ENCODE results near the gene PLXNB3. TPM values are rescaled to one million over a fixed set of nuclear protein-coding genes. Genes with fewer than 3 reads are reported as not detected.

Gene PLXNB3
- polyA plus RNA-seq, 1 donor = 5.0 TPM

- H3K4me1 ChIP-seq (ENCODE audit: control insufficient read depth, insufficient read depth, low read length) = peaks cover 4% of the 10 kb centered on the region
These were observed 55.5 kb downstream of the PLXNB3 start for GRCh38 chrX:153819384-153820040.

DNA sequence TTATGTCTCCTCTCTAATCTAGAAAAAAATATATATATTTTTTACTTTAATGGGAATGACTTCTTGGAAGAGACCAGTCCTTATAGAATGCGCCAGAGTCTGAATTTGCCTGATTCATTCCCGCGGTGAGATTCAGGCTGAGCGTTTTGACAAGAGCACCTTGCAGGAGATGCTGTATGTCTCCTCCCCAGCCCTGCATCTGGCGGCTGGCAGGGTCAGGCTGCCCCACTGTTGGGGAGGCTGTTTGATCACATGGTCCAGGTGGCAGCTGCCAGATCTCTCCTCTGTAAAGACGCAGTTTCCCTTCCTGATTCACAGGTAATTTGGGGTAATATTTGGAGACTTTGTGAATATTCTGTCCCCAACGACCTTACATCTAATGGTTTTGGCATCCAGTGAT, 56.6 kb downstream of the PLXNB3 start:
- H3K4me3 ChIP-seq (ENCODE audit: low read length) = no peak overlapping the region
- H3K9me3 ChIP-seq (ENCODE audit: control insufficient read depth, low read depth, low read length) = no peaks in the 10 kb centered on the region
- no peak for DNase-seq
- H3K36me3 ChIP-seq (ENCODE audit: control insufficient read depth, insufficient read depth, low read length) = no peaks in the 10 kb centered on the region
- H3K4me1 ChIP-seq (ENCODE audit: control insufficient read depth, insufficient read depth, low read length) = peaks cover 4% of the 10 kb centered on the region
- WGBS (ENCODE audit: insufficient coverage, low lambda C conversion rate) = no CpG with 5 or more reads among the region's 7 CpGs
- peaks cover 7% of the 10 kb centered on the region for H3K27me3 ChIP-seq (ENCODE audit: control insufficient read depth, insufficient read depth, low read length)
- H3K27ac ChIP-seq (ENCODE audit: low read length) = no peak overlapping the region

More at GRCh38 chrX:153819384-153820040, 55.5 kb downstream of the PLXNB3 start:
- Histone ChIP-seq H3K27me3 (ENCODE audit: control insufficient read depth, insufficient read depth, low read length) (peaks cover 7% of the 10 kb centered on the region), H3K9me3 (ENCODE audit: control insufficient read depth, low read depth, low read length) (no peaks in the 10 kb centered on the region), H3K4me3 (ENCODE audit: low read length) (peak overlapping the region; percentile 26), H3K27ac (ENCODE audit: low read length) (no peak overlapping the region), H3K36me3 (ENCODE audit: control insufficient read depth, insufficient read depth, low read length) (no peaks in the 10 kb centered on the region)
- WGBS (ENCODE audit: insufficient coverage, low lambda C conversion rate) = no CpG with 5 or more reads among the region's 23 CpGs
- peak in 1 of 2 donors; percentile 7 for DNase-seq

DNA sequence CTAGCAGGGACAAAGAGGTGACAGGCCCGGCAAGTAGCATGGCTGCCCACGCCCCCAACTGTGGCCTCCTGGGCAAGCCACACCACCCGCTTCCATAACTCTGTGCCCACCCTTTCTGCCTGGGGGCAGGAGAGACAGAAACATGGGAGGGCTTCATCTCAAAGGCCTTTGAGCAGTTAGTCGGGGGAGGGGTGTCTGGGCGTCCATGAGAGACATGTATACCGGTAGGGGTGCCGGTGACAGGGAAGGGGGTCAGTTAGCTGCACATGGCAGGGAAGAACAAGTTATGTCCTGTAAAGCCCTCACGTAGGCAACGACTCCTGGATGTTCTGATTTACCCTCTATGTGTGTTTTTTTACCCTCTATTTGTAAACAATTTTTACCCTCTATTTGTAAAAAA, 57.0 kb downstream of the PLXNB3 start:
- Histone ChIP-seq H3K36me3 (ENCODE audit: control insufficient read depth, insufficient read depth, low read length) (no peaks in the 10 kb centered on the region), H3K4me3 (ENCODE audit: low read length) (no peak overlapping the region), H3K27me3 (ENCODE audit: control insufficient read depth, insufficient read depth, low read length) (peaks cover 7% of the 10 kb centered on the region), H3K27ac (ENCODE audit: low read length) (no peak overlapping the region), H3K4me1 (ENCODE audit: control insufficient read depth, insufficient read depth, low read length) (peaks cover 4% of the 10 kb centered on the region), H3K9me3 (ENCODE audit: control insufficient read depth, low read depth, low read length) (no peaks in the 10 kb centered on the region)
- DNase-seq = no peak
- no CpG with 5 or more reads among the region's 9 CpGs for WGBS (ENCODE audit: insufficient coverage, low lambda C conversion rate)

GRCh38 chrX:153824348-153824747, 60.3 kb downstream of the PLXNB3 start:
- no CpG with 5 or more reads among the region's 10 CpGs for WGBS (ENCODE audit: insufficient coverage, low lambda C conversion rate)

DNA sequence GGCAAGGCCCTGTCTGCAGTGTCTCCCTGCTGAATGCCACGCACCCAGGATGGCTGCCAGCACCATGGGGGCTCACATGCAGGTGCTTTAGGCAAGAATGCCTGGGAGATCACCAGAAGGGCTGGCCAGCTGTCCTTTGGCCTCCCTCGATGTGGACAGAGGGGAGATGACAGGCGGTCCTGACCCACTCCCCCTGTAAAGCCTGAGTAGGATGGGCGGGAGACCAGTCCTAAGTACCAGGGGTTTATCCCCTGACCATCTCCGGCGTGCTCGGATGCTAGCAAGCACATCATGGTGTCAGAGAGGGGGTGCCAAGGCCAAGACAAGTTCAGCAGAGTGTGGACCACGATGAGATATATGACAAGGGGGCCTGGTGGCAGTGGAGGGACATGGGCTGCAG, 61.0 kb downstream of the PLXNB3 start:
- Histone ChIP-seq H3K27ac (ENCODE audit: low read length) (no peak overlapping the region), H3K9me3 (ENCODE audit: control insufficient read depth, low read depth, low read length) (no peaks in the 10 kb centered on the region), H3K36me3 (ENCODE audit: control insufficient read depth, insufficient read depth, low read length) (no peaks in the 10 kb centered on the region), H3K4me3 (ENCODE audit: low read length) (no peak overlapping the region), H3K4me1 (ENCODE audit: control insufficient read depth, insufficient read depth, low read length) (no peaks in the 10 kb centered on the region), H3K27me3 (ENCODE audit: control insufficient read depth, insufficient read depth, low read length) (peaks cover 25% of the 10 kb centered on the region)
- no CpG with 5 or more reads among the region's 8 CpGs for WGBS (ENCODE audit: insufficient coverage, low lambda C conversion rate)
- no peak for DNase-seq

More at GRCh38 chrX:153824348-153824747, 60.3 kb downstream of the PLXNB3 start:
- Histone ChIP-seq H3K4me3 (ENCODE audit: low read length) (no peak overlapping the region), H3K4me1 (ENCODE audit: control insufficient read depth, insufficient read depth, low read length) (peaks cover 4% of the 10 kb centered on the region), H3K27ac (ENCODE audit: low read length) (no peak overlapping the region), H3K27me3 (ENCODE audit: control insufficient read depth, insufficient read depth, low read length) (peaks cover 24% of the 10 kb centered on the region), H3K36me3 (ENCODE audit: control insufficient read depth, insufficient read depth, low read length) (no peaks in the 10 kb centered on the region), H3K9me3 (ENCODE audit: control insufficient read depth, low read depth, low read length) (no peaks in the 10 kb centered on the region)
- DNase-seq = no peak

Other genes starting within 250 kb of the PLXNB3 start
- 1.6 TPM for gene ATP2B3, start 246.6 kb upstream of the PLXNB3 start, polyA plus RNA-seq
- 15.9 TPM for gene CCNQ, start 165.1 kb upstream of the PLXNB3 start, polyA plus RNA-seq
- gene DUSP9, start 117.0 kb upstream of the PLXNB3 start, polyA plus RNA-seq = 0.78 TPM
- 128 TPM for gene PNCK, start 90.4 kb upstream of the PLXNB3 start, polyA plus RNA-seq
- 139 TPM for gene SLC6A8, start 76.3 kb upstream of the PLXNB3 start, polyA plus RNA-seq
- gene BCAP31, start 39.9 kb upstream of the PLXNB3 start, polyA plus RNA-seq = 198 TPM
- 13.4 TPM for gene ABCD1, start 39.4 kb upstream of the PLXNB3 start, polyA plus RNA-seq
- 1.8 TPM for gene SRPK3, start 16.8 kb downstream of the PLXNB3 start, polyA plus RNA-seq
- 58.7 TPM for gene IDH3G, start 30.1 kb downstream of the PLXNB3 start, polyA plus RNA-seq
- gene SSR4, start 30.4 kb downstream of the PLXNB3 start, polyA plus RNA-seq = 240 TPM
- 10.5 TPM for gene PDZD4, start 66.3 kb downstream of the PLXNB3 start, polyA plus RNA-seq
- 22.5 TPM for gene L1CAM, start 121.9 kb downstream of the PLXNB3 start, polyA plus RNA-seq
- 0.28 TPM for gene AVPR2, start 140.4 kb downstream of the PLXNB3 start, polyA plus RNA-seq
- 33.2 TPM for gene ARHGAP4, start 162.0 kb downstream of the PLXNB3 start, polyA plus RNA-seq
- 73.6 TPM for gene NAA10, start 170.8 kb downstream of the PLXNB3 start, polyA plus RNA-seq
- gene RENBP, start 180.4 kb downstream of the PLXNB3 start, polyA plus RNA-seq = 85.8 TPM
- 33.3 TPM for gene HCFC1, start 207.6 kb downstream of the PLXNB3 start, polyA plus RNA-seq
- 4.9 TPM for gene TMEM187, start 208.5 kb downstream of the PLXNB3 start, polyA plus RNA-seq

Data from large intestine (tissue), 3 donors.